ENCODE results near the gene CEP192.
A peak's percentile ranks its signal among the peaks of the same experiment; 100 is the strongest.
"Not testable (repeated sequence)": the region's sequence is repeated elsewhere in the genome, so short reads cannot be mapped to it uniquely, and the experiment has no call there.

Gene CEP192

DNA sequence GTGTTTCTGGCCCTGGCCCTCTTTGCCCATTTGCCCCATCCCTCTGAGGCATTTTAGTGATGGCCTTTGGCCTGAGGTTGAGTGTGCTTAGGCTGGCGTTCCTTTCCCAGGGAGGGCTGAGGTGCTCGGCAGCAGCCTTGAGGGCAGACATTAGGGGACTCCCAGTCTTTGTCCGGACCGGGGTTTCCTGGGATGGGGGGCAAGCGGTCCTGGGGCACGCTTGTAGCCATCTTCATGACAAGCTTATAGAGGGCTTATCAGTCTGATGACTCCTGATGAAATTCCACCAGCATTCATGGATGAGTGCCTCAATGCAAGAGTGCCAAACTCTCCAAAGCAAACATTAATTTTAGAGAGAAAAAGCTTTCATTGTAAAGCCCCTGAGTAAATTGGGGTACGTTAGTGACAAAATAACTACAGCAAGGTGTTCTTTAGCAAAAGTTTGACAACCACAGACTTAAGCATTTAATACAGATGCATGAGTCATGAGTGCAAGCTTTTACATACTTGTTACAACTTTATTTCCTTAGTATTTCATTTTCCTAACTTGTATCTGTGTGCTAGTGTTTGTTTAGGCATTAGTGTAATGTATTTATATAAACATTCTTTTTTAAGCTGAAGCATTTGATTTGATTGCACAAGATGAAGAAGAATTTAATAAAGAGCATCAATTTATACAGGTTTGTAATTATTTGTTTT lies 45.6 kb downstream of the CEP192 start:
- H3K36me3 Mint-ChIP-seq (ENCODE audit: low read depth), result peaks cover 83% of the 10 kb centered on the region
- H3K27me3 Mint-ChIP-seq, result no peaks in the 10 kb centered on the region
- H3K4me3 Mint-ChIP-seq, result no peak overlapping the region
- peaks cover 2% of the 10 kb centered on the region for H3K9me3 Mint-ChIP-seq
- peaks cover 21% of the 10 kb centered on the region for H3K4me1 Mint-ChIP-seq (ENCODE audit: low read depth)
- H3K27ac Mint-ChIP-seq, result no peak overlapping the region

DNA sequence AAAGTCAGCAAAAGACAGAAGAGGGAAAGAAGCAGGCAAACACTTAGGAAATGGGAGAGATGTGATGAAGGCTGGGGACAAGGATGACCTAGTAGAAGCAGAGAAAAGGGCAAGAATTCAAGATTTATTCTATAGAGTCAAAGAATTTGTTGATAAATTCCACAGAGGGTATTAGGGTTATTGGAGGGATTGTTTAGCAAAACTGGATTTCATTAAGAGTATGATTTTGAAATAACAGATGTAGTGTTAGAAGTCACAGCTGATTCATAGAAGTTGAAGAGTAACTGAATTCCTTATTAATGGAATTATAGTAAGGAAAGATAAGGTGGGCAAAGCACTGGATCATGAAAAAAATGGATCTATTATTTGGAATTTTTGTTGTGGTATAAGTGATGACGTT lies 48.6 kb downstream of the CEP192 start:
- Mint-ChIP-seq H3K36me3 (ENCODE audit: low read depth) (peaks cover 87% of the 10 kb centered on the region), H3K9me3 (peaks cover 4% of the 10 kb centered on the region), H3K27me3 (no peaks in the 10 kb centered on the region), H3K27ac (no peak overlapping the region), H3K4me1 (ENCODE audit: low read depth) (peaks cover 14% of the 10 kb centered on the region), H3K4me3 (no peak overlapping the region)

DNA sequence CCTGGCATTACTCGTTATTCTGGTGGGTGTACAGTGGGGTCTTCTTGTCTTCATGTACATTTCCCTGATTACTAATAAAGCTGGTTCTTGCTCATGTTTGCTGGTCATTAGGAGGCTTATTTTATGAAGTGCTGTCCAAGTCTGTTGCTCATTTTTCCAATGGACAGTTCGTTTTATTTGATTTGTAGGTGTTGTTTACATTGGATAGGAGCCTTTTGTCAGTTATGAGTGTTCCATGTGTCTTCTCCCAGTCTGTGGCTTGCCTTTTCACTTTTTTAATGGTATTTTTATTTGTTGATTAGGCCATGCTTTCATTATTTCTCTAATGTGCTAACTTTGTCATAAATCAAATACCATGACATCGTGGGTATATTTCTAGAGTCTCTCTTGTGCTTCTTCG lies 51.9 kb downstream of the CEP192 start:
- no peaks in the 10 kb centered on the region for H3K27me3 Mint-ChIP-seq
- H3K9me3 Mint-ChIP-seq, result peaks cover 4% of the 10 kb centered on the region
- H3K27ac Mint-ChIP-seq, result no peak overlapping the region
- H3K4me3 Mint-ChIP-seq, result no peak overlapping the region
- peaks cover 93% of the 10 kb centered on the region for H3K36me3 Mint-ChIP-seq (ENCODE audit: low read depth)
- H3K4me1 Mint-ChIP-seq (ENCODE audit: low read depth), result peaks cover 4% of the 10 kb centered on the region

DNA sequence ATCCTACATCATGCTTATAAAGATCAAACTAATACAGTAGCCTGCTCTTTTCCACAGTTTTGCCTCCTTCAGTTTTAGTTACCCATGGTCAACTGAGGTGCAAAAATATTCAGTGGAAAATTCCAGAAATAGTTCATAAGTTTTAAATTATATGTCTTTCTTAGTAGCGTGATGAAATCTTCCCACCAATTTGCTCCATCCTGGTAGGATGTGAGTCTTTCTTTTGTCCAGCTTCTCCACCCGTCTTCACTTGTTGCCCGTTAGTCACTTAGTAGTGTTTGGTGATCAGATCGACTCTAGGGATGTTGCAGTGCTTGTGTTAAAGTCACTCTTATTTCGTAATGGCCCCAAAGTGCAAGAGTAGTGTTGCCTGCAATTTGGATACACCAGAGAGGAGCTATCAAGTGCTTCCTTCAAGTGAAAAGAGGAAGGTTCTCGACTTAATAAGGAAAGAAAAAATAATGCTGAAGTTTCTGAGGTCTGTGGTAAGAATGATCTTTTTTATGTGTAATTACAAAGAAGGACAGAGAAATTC lies 57.0 kb downstream of the CEP192 start:
- Mint-ChIP-seq H3K4me3 (no peak overlapping the region), H3K9me3 (no peaks in the 10 kb centered on the region), H3K27ac (no peak overlapping the region), H3K4me1 (ENCODE audit: low read depth) (peaks cover 19% of the 10 kb centered on the region), H3K36me3 (ENCODE audit: low read depth) (peaks cover 86% of the 10 kb centered on the region), H3K27me3 (no peaks in the 10 kb centered on the region)

DNA sequence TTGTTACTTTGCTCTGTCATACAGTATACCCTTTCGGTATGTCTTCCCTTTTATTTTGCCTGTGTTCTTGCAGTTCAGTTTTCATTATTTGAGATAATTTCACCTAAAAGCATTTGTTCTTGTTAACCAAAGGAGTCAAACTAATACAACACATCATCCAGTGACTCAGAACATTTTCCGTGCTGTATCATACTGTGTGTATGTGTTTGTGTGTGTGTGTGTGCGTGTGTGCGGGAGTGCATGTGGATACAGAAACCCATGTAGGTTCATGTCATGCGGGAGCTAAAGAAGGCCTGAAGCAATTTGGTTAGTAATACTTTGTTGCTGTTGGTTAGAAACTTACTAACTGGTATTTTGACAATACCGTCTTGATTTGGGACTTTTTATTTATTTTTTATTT lies 60.0 kb downstream of the CEP192 start:
- Mint-ChIP-seq H3K4me1 (ENCODE audit: low read depth) (peaks cover 15% of the 10 kb centered on the region), H3K9me3 (no peaks in the 10 kb centered on the region), H3K4me3 (no peak overlapping the region), H3K36me3 (ENCODE audit: low read depth) (peaks cover 82% of the 10 kb centered on the region), H3K27me3 (no peaks in the 10 kb centered on the region), H3K27ac (peak overlapping the region; percentile 19)

DNA sequence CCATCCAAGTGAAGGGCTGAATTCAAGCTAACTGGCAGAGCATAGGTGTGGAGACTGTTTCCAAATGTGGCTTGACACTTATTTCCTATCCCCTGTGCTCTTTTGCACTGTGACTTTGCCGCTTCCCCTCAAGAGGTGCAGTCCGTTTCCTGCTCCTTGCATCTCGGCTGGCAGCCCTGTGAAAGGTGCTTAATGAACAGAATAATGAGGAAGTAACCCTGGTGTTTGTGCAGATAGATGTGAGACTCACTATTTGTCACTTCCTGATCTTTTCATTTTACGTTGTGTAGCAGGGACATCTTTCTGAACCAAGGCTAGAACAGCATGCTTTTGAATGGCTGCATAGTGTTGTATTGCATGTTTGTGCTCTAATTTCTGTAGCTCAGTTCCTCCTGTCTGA lies 60.8 kb downstream of the CEP192 start:
- no peaks in the 10 kb centered on the region for H3K9me3 Mint-ChIP-seq
- H3K4me3 Mint-ChIP-seq, result no peak overlapping the region
- peak overlapping the region; percentile 22 for H3K27ac Mint-ChIP-seq
- peaks cover 15% of the 10 kb centered on the region for H3K4me1 Mint-ChIP-seq (ENCODE audit: low read depth)
- H3K27me3 Mint-ChIP-seq, result no peaks in the 10 kb centered on the region
- H3K36me3 Mint-ChIP-seq (ENCODE audit: low read depth), result peaks cover 83% of the 10 kb centered on the region

DNA sequence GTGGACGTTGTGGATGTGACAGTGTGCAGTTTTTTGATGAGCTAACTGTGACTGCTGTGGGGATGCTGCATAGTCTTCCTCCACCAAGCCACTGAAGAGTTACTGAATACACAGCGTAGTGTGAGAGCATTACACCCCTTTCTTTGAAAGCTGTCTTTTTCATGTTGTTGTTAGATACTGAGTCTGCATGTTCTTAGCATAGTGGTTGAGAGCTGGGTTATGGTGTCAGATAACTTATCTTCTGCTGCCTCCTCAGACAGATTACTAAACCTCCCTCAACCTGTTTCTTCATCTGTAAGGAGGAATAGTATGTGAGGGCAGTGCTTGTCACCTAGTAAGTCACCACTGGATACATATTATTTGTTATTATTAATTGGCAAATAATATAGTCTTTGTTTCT lies 63.2 kb downstream of the CEP192 start:
- Mint-ChIP-seq H3K4me3 (no peak overlapping the region), H3K27ac (no peak overlapping the region), H3K27me3 (no peaks in the 10 kb centered on the region), H3K36me3 (ENCODE audit: low read depth) (peaks cover 73% of the 10 kb centered on the region), H3K4me1 (ENCODE audit: low read depth) (peaks cover 15% of the 10 kb centered on the region), H3K9me3 (no peaks in the 10 kb centered on the region)

DNA sequence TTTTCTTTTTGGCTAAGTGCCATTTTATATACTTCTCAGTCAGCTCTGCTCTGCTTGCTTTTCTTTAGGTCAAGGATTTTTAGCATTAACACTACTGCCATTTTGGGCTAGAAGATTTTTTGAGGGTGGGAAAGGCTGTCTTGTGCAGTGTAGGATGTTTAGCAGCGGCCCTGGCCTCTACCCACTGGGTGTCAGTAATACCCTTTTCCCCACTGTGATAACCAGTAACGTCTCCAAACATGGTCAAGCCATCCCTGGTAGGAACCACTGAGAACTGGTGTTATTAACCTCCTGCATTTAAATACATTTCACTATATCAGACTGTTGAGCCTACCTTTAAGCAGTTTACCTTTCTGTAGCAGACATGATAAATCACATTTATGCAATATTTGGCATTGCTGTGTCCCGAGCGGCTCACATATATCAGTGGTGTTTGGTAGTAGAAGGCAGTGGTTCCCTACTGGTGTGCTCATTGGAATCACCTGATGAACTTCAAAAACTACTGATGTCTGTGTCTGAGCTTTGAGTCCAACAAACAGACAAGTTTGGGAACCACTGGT lies 70.5 kb downstream of the CEP192 start:
- no peaks in the 10 kb centered on the region for H3K27me3 Mint-ChIP-seq
- peaks cover 78% of the 10 kb centered on the region for H3K36me3 Mint-ChIP-seq (ENCODE audit: low read depth)
- peaks cover 14% of the 10 kb centered on the region for H3K4me1 Mint-ChIP-seq (ENCODE audit: low read depth)
- no peak overlapping the region for H3K4me3 Mint-ChIP-seq
- no peaks in the 10 kb centered on the region for H3K9me3 Mint-ChIP-seq
- no peak overlapping the region for H3K27ac Mint-ChIP-seq

DNA sequence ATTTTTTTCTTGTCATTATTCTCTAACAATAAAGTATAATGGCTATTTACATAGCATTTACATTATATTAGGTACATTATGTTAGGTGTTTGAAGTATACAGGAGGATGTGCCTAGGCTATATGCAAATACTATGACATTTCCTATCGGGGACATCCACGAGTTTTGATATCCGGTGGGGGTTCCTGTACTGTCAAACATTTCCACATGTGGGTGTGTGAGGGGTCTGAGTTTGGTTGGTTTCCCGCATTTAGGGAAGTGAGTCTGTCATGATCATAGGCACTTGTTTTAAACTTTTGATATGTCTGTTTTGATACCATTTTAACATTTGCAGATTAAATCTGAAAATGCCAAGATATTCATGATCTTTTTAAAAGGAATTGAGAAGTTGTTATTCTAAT lies 76.0 kb downstream of the CEP192 start:
- Mint-ChIP-seq H3K4me1 (ENCODE audit: low read depth) (peaks cover 31% of the 10 kb centered on the region), H3K27me3 (no peaks in the 10 kb centered on the region), H3K27ac (peak overlapping the region; percentile 57), H3K36me3 (ENCODE audit: low read depth) (peaks cover 86% of the 10 kb centered on the region), H3K4me3 (peak overlapping the region; percentile 38), H3K9me3 (no peaks in the 10 kb centered on the region)

DNA sequence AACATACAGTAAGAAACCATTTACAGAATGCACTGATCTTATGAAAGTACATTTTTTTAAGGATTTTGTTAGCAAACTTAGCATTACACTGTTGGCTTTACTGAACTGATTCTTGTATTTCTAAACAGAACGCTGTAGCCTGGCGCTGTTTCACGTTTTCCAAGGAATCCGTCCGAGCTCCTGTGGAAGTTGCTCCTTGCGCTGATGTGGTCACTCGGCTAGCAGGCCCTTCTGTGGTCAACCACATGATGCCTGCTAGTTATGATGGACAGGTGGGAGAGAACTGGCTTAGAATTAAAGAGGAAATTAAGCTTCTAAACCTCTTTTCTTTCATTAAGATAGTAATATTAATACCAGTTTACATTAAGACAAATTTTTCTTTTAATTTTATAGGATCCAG lies 76.8 kb downstream of the CEP192 start:
- Mint-ChIP-seq H3K9me3 (no peaks in the 10 kb centered on the region), H3K27ac (no peak overlapping the region), H3K4me3 (no peak overlapping the region), H3K27me3 (no peaks in the 10 kb centered on the region), H3K4me1 (ENCODE audit: low read depth) (peaks cover 31% of the 10 kb centered on the region), H3K36me3 (ENCODE audit: low read depth) (peaks cover 86% of the 10 kb centered on the region)

DNA sequence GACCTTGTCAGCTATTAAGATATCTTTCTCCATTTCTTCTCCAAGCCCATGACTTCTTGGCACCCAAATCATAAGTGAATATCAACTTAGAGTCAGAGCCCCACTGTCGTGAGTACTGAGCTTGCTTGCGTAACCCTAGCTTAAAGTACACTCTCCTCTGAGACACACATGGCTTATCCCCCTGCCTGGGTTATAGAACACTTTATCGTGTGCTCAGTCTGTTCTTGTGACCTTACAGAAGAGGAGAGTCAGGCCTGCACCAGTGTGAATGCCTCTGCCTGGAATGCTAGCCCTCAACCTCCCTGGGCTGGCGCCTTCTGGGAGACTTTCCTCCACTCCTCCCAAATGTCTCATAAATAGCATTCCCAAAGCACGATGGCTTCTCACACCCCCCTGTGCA lies 79.3 kb downstream of the CEP192 start:
- Mint-ChIP-seq H3K27me3 (no peaks in the 10 kb centered on the region), H3K4me1 (ENCODE audit: low read depth) (peaks cover 29% of the 10 kb centered on the region), H3K27ac (peak overlapping the region; percentile 49), H3K4me3 (no peak overlapping the region), H3K36me3 (ENCODE audit: low read depth) (peaks cover 83% of the 10 kb centered on the region), H3K9me3 (no peaks in the 10 kb centered on the region)

DNA sequence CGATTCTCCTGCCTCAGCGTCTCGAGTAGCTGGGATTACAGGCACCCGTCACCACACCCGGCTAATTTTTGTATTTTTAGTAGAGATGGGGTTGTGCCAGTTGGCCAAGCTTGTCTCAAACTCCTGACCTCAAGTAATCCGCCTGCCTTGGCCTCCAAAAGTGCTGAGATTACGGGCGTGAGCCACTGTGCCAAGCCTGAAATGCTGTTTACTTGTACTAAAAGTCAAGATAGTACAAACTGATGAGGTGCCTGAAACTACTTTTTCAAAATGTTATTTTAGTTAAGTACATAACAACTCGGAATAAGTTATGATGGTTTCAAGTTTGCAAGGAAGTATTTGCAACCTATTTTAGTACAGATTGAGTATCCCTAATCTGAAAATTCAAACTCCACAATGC lies 85.7 kb downstream of the CEP192 start:
- no peaks in the 10 kb centered on the region for H3K4me1 Mint-ChIP-seq (ENCODE audit: low read depth)
- H3K9me3 Mint-ChIP-seq, result peaks cover 5% of the 10 kb centered on the region
- H3K27ac Mint-ChIP-seq, result no peak overlapping the region
- H3K27me3 Mint-ChIP-seq, result no peaks in the 10 kb centered on the region
- H3K36me3 Mint-ChIP-seq (ENCODE audit: low read depth), result peaks cover 88% of the 10 kb centered on the region
- no peak overlapping the region for H3K4me3 Mint-ChIP-seq

DNA sequence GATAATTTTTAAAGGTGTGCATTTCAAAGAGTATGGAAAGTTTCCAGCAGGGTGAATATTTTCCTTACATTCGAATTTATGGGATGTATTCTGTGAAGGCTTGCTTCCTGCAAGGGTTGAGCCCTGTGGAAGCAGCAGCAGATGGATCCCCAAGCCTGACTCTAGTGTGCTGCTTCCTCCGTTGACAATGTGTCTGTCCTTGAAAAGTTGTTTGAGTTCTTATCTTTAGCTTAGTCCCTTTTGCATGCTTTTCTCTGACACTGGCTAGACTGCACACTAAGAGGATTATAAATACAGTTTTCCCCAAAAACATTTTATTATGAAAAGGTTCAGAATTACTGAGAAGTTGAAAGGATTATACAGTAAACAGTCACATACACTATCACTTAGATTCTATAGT lies 86.3 kb downstream of the CEP192 start:
- Mint-ChIP-seq H3K9me3 (peaks cover 5% of the 10 kb centered on the region), H3K27me3 (no peaks in the 10 kb centered on the region), H3K4me3 (no peak overlapping the region), H3K27ac (no peak overlapping the region), H3K36me3 (ENCODE audit: low read depth) (peaks cover 94% of the 10 kb centered on the region), H3K4me1 (ENCODE audit: low read depth) (no peaks in the 10 kb centered on the region)

DNA sequence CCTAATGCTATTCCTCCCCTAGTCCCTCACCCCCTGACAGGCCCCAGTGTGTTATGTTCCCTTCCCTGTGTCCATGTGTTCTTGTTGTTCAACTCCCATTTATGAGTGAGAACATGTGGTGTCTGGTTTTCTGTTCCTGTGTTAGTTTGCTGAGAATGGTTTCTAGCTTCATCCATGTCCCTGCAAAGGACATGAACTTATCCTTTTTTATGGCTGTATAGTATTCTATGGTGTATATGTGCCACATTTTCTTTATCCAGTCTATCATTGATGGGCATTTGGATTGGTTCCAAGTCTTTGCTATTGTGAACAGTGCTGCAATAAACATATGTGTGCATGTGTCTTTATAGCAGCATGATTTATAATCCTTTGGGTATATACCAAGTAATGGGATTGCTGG lies 86.9 kb downstream of the CEP192 start:
- peaks cover 93% of the 10 kb centered on the region for H3K36me3 Mint-ChIP-seq (ENCODE audit: low read depth)
- H3K4me1 Mint-ChIP-seq (ENCODE audit: low read depth); H3K9me3 Mint-ChIP-seq; H3K4me3 Mint-ChIP-seq; H3K27me3 Mint-ChIP-seq; H3K27ac Mint-ChIP-seq: not testable (repeated sequence)

DNA sequence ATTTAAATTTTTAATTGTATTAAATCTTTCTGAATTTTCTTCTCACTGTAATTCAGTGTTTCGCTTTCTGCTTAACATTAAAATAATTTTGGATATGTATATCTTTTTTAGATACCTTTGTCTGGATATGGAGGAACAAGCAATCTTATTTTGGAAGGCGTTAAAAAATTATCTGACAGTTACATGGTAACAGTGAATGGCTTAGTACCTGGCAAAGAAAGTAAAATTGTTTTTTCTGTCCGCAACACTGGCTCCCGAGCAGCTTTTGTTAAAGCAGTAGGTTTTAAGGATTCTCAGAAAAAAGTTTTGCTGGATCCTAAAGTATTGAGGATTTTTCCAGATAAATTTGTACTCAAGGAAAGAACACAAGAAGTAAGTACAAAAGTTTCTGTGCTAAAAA lies 95.7 kb downstream of the CEP192 start:
- Mint-ChIP-seq H3K4me1 (ENCODE audit: low read depth) (no peaks in the 10 kb centered on the region), H3K27ac (no peak overlapping the region), H3K4me3 (no peak overlapping the region), H3K36me3 (ENCODE audit: low read depth) (peaks cover 77% of the 10 kb centered on the region), H3K9me3 (no peaks in the 10 kb centered on the region), H3K27me3 (no peaks in the 10 kb centered on the region)

DNA sequence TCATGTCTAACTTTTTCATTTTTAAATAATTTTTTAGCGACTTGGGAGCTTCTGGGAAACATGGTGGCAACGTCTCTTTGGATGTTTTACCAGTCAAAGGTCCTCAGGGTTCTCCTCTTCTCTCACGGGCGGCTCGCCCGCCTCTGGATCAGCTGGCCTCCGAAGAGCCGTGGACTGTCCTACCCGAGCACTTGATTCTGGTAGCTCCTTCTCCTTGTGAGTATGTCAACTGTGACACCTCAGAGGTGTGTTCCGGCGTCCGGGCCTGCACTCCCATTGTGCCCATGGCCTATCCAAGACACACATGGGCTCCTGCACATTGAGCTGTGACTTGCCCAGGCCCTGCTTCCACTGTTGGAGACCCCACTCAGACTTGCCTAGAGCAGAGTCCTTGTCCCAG lies 104.3 kb downstream of the CEP192 start:
- Mint-ChIP-seq H3K36me3 (ENCODE audit: low read depth) (peaks cover 74% of the 10 kb centered on the region), H3K4me1 (ENCODE audit: low read depth) (no peaks in the 10 kb centered on the region), H3K4me3 (no peak overlapping the region), H3K27ac (no peak overlapping the region), H3K9me3 (no peaks in the 10 kb centered on the region), H3K27me3 (no peaks in the 10 kb centered on the region)
